GM12878 (cell line): ENCODE results near the gene ITPR2. TPM values are rescaled to one million over a fixed set of nuclear protein-coding genes. Genes with fewer than 3 reads are reported as not detected.

Experiments used
- ASH2L ChIP-seq: fragments of 300-600, 200-600 bp; sonication (generic); IDR thresholded peaks from 2 replicates; pipeline ENCODE4 v1.6.1; 2017; ENCODE audit warnings: low read depth, mild to moderate bottlenecking, borderline replicate concordance
- BCL11A ChIP-seq: IDR thresholded peaks from 2 replicates; pipeline ENCODE4 v1.6.1; 2011; ENCODE audit warnings: low read depth, low read length
- CBX5 ChIP-seq: sonication (generic); IDR thresholded peaks from 2 replicates; pipeline ENCODE4 v1.6.1; 2016; ENCODE audit warnings: low read depth, moderate library complexity, mild to moderate bottlenecking, inconsistent platforms
- EP300 ChIP-seq, 2 experiments: fragments of 150-350 bp in 1 of 2; IDR thresholded peaks; 2 replicates each; pipeline ENCODE4 v1.6.1; 2011 to 2012; ENCODE audit warnings: low read depth in 2 of 2, low read length in 2 of 2, borderline replicate concordance in 1 of 2, improper control_type of control experiment in 1 of 2, inconsistent platforms in 1 of 2; ENCODE audit not compliant: control insufficient read depth in 1 of 2
- FOS ChIP-seq: IDR thresholded peaks from 3 replicates; pipeline ENCODE4 v1.6.1; 2011; ENCODE audit warnings: borderline replicate concordance; ENCODE audit not compliant: insufficient read length; ENCODE audit errors: extremely low read depth
- GABPA ChIP-seq: IDR thresholded peaks from 2 replicates; pipeline ENCODE4 v1.6.1; 2014; ENCODE audit warnings: antibody characterized with exemption, low read depth, mild to moderate bottlenecking, inconsistent platforms
- GATAD2B ChIP-seq: fragments of 450-650 bp; conservative IDR thresholded peaks from 2 replicates; pipeline ENCODE4 v1.6.1; 2017; ENCODE audit warnings: low read depth, mild to moderate bottlenecking, moderate library complexity
- HSF1 ChIP-seq: fragments of 150-350 bp; IDR thresholded peaks from 2 replicates; pipeline ENCODE4 v1.6.1; 2014; ENCODE audit warnings: mild to moderate bottlenecking, low read depth, low read length
- IKZF2 ChIP-seq, 2 experiments: fragments of 450-650 bp; IDR thresholded peaks; 2 replicates each; pipeline ENCODE4 v1.6.1; 2017; ENCODE audit warnings: mild to moderate bottlenecking in 2 of 2, moderate library complexity in 2 of 2
- JUND ChIP-seq: IDR thresholded peaks from 2 replicates; pipeline ENCODE4 v1.6.1; 2012; ENCODE audit warnings: low read depth, mild to moderate bottlenecking, low read length, improper control_type of control experiment, moderate library complexity
- KDM1A ChIP-seq: fragments of 200-600 bp; sonication (generic); IDR thresholded peaks from 2 replicates; pipeline ENCODE4 v1.6.1; 2016; ENCODE audit warnings: borderline replicate concordance
- POU2F2 ChIP-seq: IDR thresholded peaks from 3 replicates; pipeline ENCODE4 v1.6.1; 2011; ENCODE audit warnings: low read depth, mild to moderate bottlenecking, low read length, borderline replicate concordance
- RB1 ChIP-seq: fragments of 450-650 bp; formaldehyde crosslinking; IDR thresholded peaks from 2 replicates; pipeline ENCODE4 v1.6.1; 2017; ENCODE audit warnings: mild to moderate bottlenecking, borderline replicate concordance
- RELA ChIP-seq: fragments of 450-650 bp; IDR thresholded peaks from 2 replicates; pipeline ENCODE4 v1.8.0; 2014; ENCODE audit warnings: borderline replicate concordance; ENCODE audit not compliant: partially characterized antibody
- RFX5 ChIP-seq: IDR thresholded peaks from 2 replicates; pipeline ENCODE4 v1.6.1; 2011; ENCODE audit warnings: low read depth, low read length, improper control_type of control experiment
- SIX5 ChIP-seq: IDR thresholded peaks from 2 replicates; pipeline ENCODE4 v1.6.1; 2011; ENCODE audit warnings: mild to moderate bottlenecking, low read depth, low read length, moderate library complexity; ENCODE audit not compliant: severe bottlenecking
- SMARCA5 ChIP-seq: fragments of 450-650 bp; IDR thresholded peaks from 2 replicates; pipeline ENCODE4 v1.6.1; 2017; ENCODE audit warnings: mild to moderate bottlenecking
- SRF ChIP-seq, 2 experiments: IDR thresholded peaks; 2 replicates each; pipeline ENCODE4 v1.6.1; 2011; ENCODE audit warnings: low read depth in 2 of 2, low read length in 2 of 2, mild to moderate bottlenecking in 1 of 2, moderate library complexity in 1 of 2
- TCF7 ChIP-seq: IDR thresholded peaks from 2 replicates; pipeline ENCODE4 v1.6.1; 2014; ENCODE audit warnings: antibody characterized with exemption, borderline replicate concordance
- ZNF207 ChIP-seq: fragments of 450-650 bp; IDR thresholded peaks from 2 replicates; pipeline ENCODE4 v1.6.1; 2014; ENCODE audit warnings: antibody characterized with exemption, mild to moderate bottlenecking, borderline replicate concordance
- ZSCAN29 ChIP-seq: fragments of 450-650 bp; IDR thresholded peaks from 2 replicates; pipeline ENCODE4 v1.6.1; 2017; ENCODE audit warnings: mild to moderate bottlenecking, moderate library complexity
- polyA plus RNA-seq, 11 experiments: library from polyadenylated mRNA; depleted of rRNA in 4 of 11; unstranded in 6 of 11; stranded (reverse) in 5 of 11; fragments of >200 nt; fragmentation: Nextera tagmentation in 4 of 11; fragmentation: Illumina TruSeq in 1 of 11; extraction: Ambion mirVana in 4 of 11; extraction: Trizol in 1 of 11; gene quantifications; 1 replicate in 1 of 11; 2 replicates in 10 of 11; pipeline versions ENCODE4 v1.2.1 to v1.2.3, GENCODE V29; 2011 to 2016; ENCODE audit warnings: inconsistent platforms in 2 of 11, missing spikeins in 2 of 11, low read depth in 1 of 11
- total RNA-seq, 4 experiments: library from RNA; depleted of rRNA in 3 of 4; stranded (reverse); fragments of >200 nt in 3 of 4; fragmentation: Illumina TruSeq in 1 of 4; extraction: Trizol in 1 of 4; gene quantifications; 2 replicates each; pipeline versions ENCODE4 v1.2.1 to v1.2.3, GENCODE V29; 2013 to 2021
- TF ChIP-seq, protein P1 (sequence below): fragments of 450-650 bp; IDR thresholded peaks from 2 replicates; pipeline ENCODE4 v1.6.1; 2017; ENCODE audit warnings: low read depth, mild to moderate bottlenecking, moderate library complexity
- TF ChIP-seq, protein P2 (sequence below): fragments of 450-650 bp; IDR thresholded peaks from 2 replicates; pipeline ENCODE4 v1.6.1; 2016; ENCODE audit warnings: mild to moderate bottlenecking

The ITPR2 gene
- total and polyA plus RNA-seq, 10 of the 15 experiments (the other 5 are each of a cell fraction or from before 2014, with no cell fraction given): 7.5 to 76.2 (median 47.1) TPM

DNA sequence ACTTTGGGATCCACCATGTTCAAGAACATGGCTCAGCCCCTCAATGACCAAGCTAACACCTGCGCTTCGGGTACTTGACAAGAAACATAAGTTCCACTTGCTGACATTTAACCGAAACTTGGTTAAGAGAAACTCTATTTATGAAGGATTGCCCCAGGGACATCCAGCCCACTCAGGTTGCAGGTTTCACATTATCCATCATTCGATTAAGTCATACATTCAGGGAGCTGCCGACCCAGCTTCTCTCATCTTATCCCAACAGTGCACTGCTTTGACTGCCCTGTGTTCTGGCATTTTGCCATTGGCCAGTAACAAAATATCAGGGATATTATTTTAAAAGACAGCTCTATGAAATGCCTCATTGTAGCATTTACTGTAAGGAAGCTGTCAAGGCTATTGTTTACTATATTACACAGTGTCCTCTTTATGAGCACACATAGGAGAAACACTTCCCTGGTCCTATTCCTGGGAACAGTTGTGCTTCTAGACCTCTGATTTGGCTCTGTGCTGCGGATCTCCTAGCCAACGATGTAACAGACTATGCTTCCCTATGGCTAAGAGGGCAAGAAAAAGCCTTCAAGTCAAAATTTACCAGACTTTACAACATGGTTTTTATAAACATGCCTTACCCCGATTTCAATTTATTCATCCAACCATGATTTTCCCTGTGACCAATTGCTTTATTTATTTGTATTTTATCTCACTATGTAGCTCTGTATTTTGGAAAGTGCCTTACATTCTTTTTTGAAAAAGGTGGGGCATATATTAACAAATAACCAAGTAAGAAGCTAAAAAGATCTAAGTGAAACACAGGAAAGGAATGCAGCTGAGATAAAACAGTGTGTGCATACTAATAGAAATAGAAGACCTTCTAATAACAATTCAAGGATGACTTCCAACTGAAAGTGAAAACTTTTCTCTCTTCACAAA is 109.3 kb downstream of the ITPR2 start (continued):
- TF ChIP-seq, protein P1, sequence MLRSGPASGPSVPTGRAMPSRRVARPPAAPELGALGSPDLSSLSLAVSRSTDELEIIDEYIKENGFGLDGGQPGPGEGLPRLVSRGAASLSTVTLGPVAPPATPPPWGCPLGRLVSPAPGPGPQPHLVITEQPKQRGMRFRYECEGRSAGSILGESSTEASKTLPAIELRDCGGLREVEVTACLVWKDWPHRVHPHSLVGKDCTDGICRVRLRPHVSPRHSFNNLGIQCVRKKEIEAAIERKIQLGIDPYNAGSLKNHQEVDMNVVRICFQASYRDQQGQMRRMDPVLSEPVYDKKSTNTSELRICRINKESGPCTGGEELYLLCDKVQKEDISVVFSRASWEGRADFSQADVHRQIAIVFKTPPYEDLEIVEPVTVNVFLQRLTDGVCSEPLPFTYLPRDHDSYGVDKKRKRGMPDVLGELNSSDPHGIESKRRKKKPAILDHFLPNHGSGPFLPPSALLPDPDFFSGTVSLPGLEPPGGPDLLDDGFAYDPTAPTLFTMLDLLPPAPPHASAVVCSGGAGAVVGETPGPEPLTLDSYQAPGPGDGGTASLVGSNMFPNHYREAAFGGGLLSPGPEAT: 0 out of 2 replicates have a peak, but pooled peaks have one; percentile 17
- TF ChIP-seq SIX5 (no peak), RFX5 (no peak), ZSCAN29 (no peak), GATAD2B (0 out of 2 replicates have a peak, but pooled peaks have one; percentile 50), KDM1A (no peak), SMARCA5 (no peak), BCL11A (peak; percentile 83), POU2F2 (no peak), ASH2L (no peak), JUND (no peak), CBX5 (no peak), EP300 (IDR thresholded peaks at IDR 0.05; ENCODE audit: borderline replicate concordance in 1 of 2, control insufficient read depth in 1 of 2, low read depth in 2 of 2, low read length in 2 of 2) (peak in 1 of 2 experiments; percentile 33; a peak in 1 of 4 replicates), HSF1 (no peak), SRF (IDR thresholded peaks at IDR 0.05; ENCODE audit: low read depth in 2 of 2, low read length in 2 of 2) (no peak), RB1 (no peak), GABPA (peak; percentile 47; the same call in 1 of the 2 replicates), FOS (no peak), TCF7 (peak; percentile 43; the same call in 1 of the 2 replicates), ZNF207 (no peak), RELA (no peak), IKZF2 (IDR thresholded peaks at IDR 0.05) (peak; percentile 62 to 75; a peak in 2 of 4 replicates)
- TF ChIP-seq, protein P2, sequence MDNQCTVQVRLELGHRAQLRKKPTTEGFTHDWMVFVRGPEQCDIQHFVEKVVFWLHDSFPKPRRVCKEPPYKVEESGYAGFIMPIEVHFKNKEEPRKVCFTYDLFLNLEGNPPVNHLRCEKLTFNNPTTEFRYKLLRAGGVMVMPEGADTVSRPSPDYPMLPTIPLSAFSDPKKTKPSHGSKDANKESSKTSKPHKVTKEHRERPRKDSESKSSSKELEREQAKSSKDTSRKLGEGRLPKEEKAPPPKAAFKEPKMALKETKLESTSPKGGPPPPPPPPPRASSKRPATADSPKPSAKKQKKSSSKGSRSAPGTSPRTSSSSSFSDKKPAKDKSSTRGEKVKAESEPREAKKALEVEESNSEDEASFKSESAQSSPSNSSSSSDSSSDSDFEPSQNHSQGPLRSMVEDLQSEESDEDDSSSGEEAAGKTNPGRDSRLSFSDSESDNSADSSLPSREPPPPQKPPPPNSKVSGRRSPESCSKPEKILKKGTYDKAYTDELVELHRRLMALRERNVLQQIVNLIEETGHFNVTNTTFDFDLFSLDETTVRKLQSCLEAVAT: no peak
- TF ChIP-seq, all 136 proteins: peak for 34
